ENCODE results near the gene ELF1. TPM values are rescaled to one million over a fixed set of nuclear protein-coding genes. Genes with fewer than 3 reads are reported as not detected.
A peak's percentile ranks its signal among the peaks of the same experiment; 100 is the strongest.

ELF1 gene
- polyA plus RNA-seq, 2 of the 4 experiments (the other 2 are of a cell fraction) = 24.9 to 45.0 TPM

GRCh38 chr13:41054919-41055619, 36.0 kb upstream of the ELF1 start:
- peaks cover 55% of the 10 kb centered on the region for H3K4me1 ChIP-seq
- TF ChIP-seq ZC3H11A (IDR thresholded peaks at IDR 0.05) (no peak), CTCF (IDR thresholded peaks at IDR 0.05) (0 out of 3 replicates have a peak, but pooled peaks have one; percentile 21), EP300 (IDR thresholded peaks at IDR 0.05) (no peak), POLR2AphosphoS2 (conservative IDR thresholded peaks at IDR 0.05; ENCODE audit: low read length) (no peak), EHF (CRISPR knock-in tag; IDR thresholded peaks at IDR 0.05) (no peak), NFE2L2 (conservative IDR thresholded peaks at IDR 0.05; ENCODE audit: low read length) (no peak)
- CTCF ChIA-PET = interaction anchor here (0.6 to 2.8 kb wide), 19 partner anchors 9 to 991 kb away, joined by 3 to 8 read pairs (median 3); partner anchors contain the start of gene ELF1
- H3K27ac ChIP-seq = no peak overlapping the region
- POLR2A ChIA-PET = no interaction called here
- 82% methylated on average over 5 of the region's 5 CpGs for WGBS (ENCODE audit: missing lambda C conversion rate)
- DNase-seq (ENCODE audit: low read depth in 1 of 2, low spot score in 1 of 2) = peak in 1 of 2 experiments; percentile 33
- ATAC-seq = peak in 1 of 2 experiments; percentile 39; a peak in 3 of 6 replicates
- FAIRE-seq = no peak
- peak overlapping the region; percentile 75; the same call in 2 of the 3 replicates for H3K4me2 ChIP-seq
- no peak overlapping the region for H3K4me3 ChIP-seq
- no peaks in the 10 kb centered on the region for H3K9me3 ChIP-seq

GRCh38 chr13:41054212-41054877, 35.2 kb upstream of the ELF1 start:
- ChIA-PET POLR2A (no interaction called here), CTCF (interaction anchor here (0.6 to 2.8 kb wide), 28 partner anchors 10 to 992 kb away, joined by 3 to 8 read pairs (median 3); partner anchors contain the start of gene ELF1)
- Histone ChIP-seq H3K4me3 (no peak overlapping the region; the same call in 2 of the 3 replicates), H3K9me3 (no peaks in the 10 kb centered on the region), H3K4me1 (peaks cover 55% of the 10 kb centered on the region), H3K27ac (peak overlapping the region; percentile 71 to 84; a peak in 4 of 6 replicates), H3K4me2 (peak overlapping the region; percentile 75)
- TF ChIP-seq SMC3 (IDR thresholded peaks at IDR 0.05) (peak; percentile 37; the same call in 1 of the 3 replicates), CTCF (IDR thresholded peaks at IDR 0.05) (peak; percentile 63), RAD21 (conservative IDR thresholded peaks at IDR 0.05 in 1 of 2, IDR thresholded peaks at IDR 0.05 in 1 of 2) (peak; percentile 36 to 50), FOSB (CRISPR knock-in tag; IDR thresholded peaks at IDR 0.05) (no peak)
- 24% methylated on average over 9 of the region's 9 CpGs for WGBS (ENCODE audit: missing lambda C conversion rate)
- ATAC-seq = peak; percentile 75 to 79
- peak; percentile 22 to 61 for DNase-seq (ENCODE audit: low read depth in 1 of 2, low spot score in 1 of 2)
- FAIRE-seq = no peak

GRCh38 chr13:41053384-41053826, 34.3 kb upstream of the ELF1 start:
- Histone ChIP-seq H3K4me1 (peaks cover 49% of the 10 kb centered on the region), H3K9me3 (0 out of 3 replicates have a peak, but pooled peaks cover 3% of the 10 kb centered on the region), H3K4me2 (peak overlapping the region; percentile 75), H3K27ac (peak overlapping the region; percentile 71 to 84), H3K4me3 (no peak overlapping the region; the same call in 2 of the 3 replicates)
- peak in 1 of 2 experiments; percentile 20 for DNase-seq (ENCODE audit: low read depth in 1 of 2, low spot score in 1 of 2)
- CTCF ChIA-PET = interaction anchor here (0.6 to 2.8 kb wide), 15 partner anchors 9 to 246 kb away, joined by 3 to 8 read pairs (median 3); partner anchors contain the start of gene ELF1
- WGBS (ENCODE audit: missing lambda C conversion rate) = 7% methylated on average over 2 of the region's 2 CpGs
- peak; percentile 35 to 45; a peak in 3 of 6 replicates for ATAC-seq
- TF ChIP-seq MAZ (IDR thresholded peaks at IDR 0.05; ENCODE audit: borderline replicate concordance, low read depth, low read length) (no peak), SMC3 (IDR thresholded peaks at IDR 0.05) (no peak), CEBPB (IDR thresholded peaks at IDR 0.05) (peak; percentile 57 to 60; a peak in 3 of 4 replicates)
- FAIRE-seq = no peak
- POLR2A ChIA-PET = no interaction called here
